Measurements from ENCODE around the gene MXRA8. TPM values are rescaled to one million over a fixed set of nuclear protein-coding genes. Genes with fewer than 3 reads are reported as not detected.

Gene MXRA8
- total and polyA plus RNA-seq, 9 of the 15 experiments (the other 6 are each of a cell fraction or from before 2014, with no cell fraction given) = 0.66 to 11.3 (median 6.3) TPM

GRCh38 chr1:1317420-1317819 lies 40.9 kb downstream of the MXRA8 start:
- H4K20me1 ChIP-seq (replicated peaks; ENCODE audit: control insufficient read depth, insufficient read depth, low read length) = peaks cover 21% of the 10 kb centered on the region; the same call in 1 of the 2 replicates
- H3K36me3 ChIP-seq (ENCODE audit: control insufficient read depth, insufficient read depth, low read length) = peaks cover 89% of the 10 kb centered on the region
- H3K4me2 ChIP-seq (ENCODE audit: insufficient read depth, low read length) = no peak overlapping the region
- DNase-seq (ENCODE audit: extremely low read depth in 1 of 4, low spot score in 3 of 4) = no peak
- WGBS (ENCODE audit: insufficient coverage, low coverage, missing lambda C conversion rate) = 90% methylated on average over 6 of the region's 6 CpGs
- no peak for ATAC-seq
- peak; percentile 40 for FAIRE-seq
- peaks cover 13% of the 10 kb centered on the region for H3K9me1 ChIP-seq (ENCODE audit: control insufficient read depth, insufficient read depth, low read length)
- H3K4me3 ChIP-seq = no peak overlapping the region
- CTCF ChIA-PET (ENCODE audit: low intra/inter-chr PET ratio) = no interaction called here
- no peaks in the 10 kb centered on the region for H3K27me3 ChIP-seq (ENCODE audit: control insufficient read depth in 2 of 2, insufficient read depth in 2 of 2, low read length in 2 of 2)
- intact Hi-C loops (cut with micrococcal nuclease) (no loop called here), in situ Hi-C loops (cut with MboI) (no loop called here)
- POLR2A ChIA-PET = no interaction called here
- no TSS peak for BruUV-seq (replicated peaks)
- peak overlapping the region; percentile 31; the same call in 1 of the 3 replicates for H3K27ac ChIP-seq (ENCODE audit: extremely low read depth, low read depth, low read length)
- H3K79me2 ChIP-seq (ENCODE audit: control insufficient read depth, insufficient read depth, low read length) = peaks cover 55% of the 10 kb centered on the region
- H3K9me3 ChIP-seq (replicated peaks; ENCODE audit: control insufficient read depth, insufficient read depth, low read depth, low read length) = no peaks in the 10 kb centered on the region
- H3K4me1 ChIP-seq (replicated peaks in 1 of 2; ENCODE audit: control insufficient read depth in 2 of 2, insufficient read depth in 2 of 2, low read length in 2 of 2) = peaks cover 27 to 86% of the 10 kb centered on the region in 2 experiments
- no peak overlapping the region for H2AFZ ChIP-seq (ENCODE audit: low read depth, low read length)
- TF ChIP-seq ZKSCAN3 (CRISPR knock-in tag; IDR thresholded peaks at IDR 0.05) (no peak), SNIP1 (IDR thresholded peaks at IDR 0.05; ENCODE audit: low read depth) (no peak), ZNF766 (CRISPR knock-in tag; conservative IDR thresholded peaks at IDR 0.05) (no peak), POLR2A (conservative IDR thresholded peaks at IDR 0.05) (peak; percentile 28; the same call in 1 of the 2 replicates), HMGXB4 (CRISPR knock-in tag; IDR thresholded peaks at IDR 0.05) (no peak)
- no peak overlapping the region for H3K9ac ChIP-seq (ENCODE audit: insufficient read depth in 1 of 2, low read depth in 2 of 2, low read length in 2 of 2)
